Ecto neural progenitor cell (in vitro differentiated cells): ENCODE results near the gene GPD1.
A peak's percentile ranks its signal among the peaks of the same experiment; 100 is the strongest.
"Not testable (repeated sequence)": the region's sequence is repeated elsewhere in the genome, so short reads cannot be mapped to it uniquely, and the experiment has no call there.

ENCODE experiments used
- DNase-seq: peaks from one replicate; pipeline ENCODE4 v3.0.0-alpha.2; 2018; ENCODE audit warnings: low spot score

GPD1 gene

GRCh38 chr12:50073712-50074111 lies 30.1 kb upstream of the GPD1 start:
- no peak for DNase-seq

GRCh38 chr12:50074936-50075807 lies 28.6 kb upstream of the GPD1 start:
- peak; percentile 95 for DNase-seq

DNA sequence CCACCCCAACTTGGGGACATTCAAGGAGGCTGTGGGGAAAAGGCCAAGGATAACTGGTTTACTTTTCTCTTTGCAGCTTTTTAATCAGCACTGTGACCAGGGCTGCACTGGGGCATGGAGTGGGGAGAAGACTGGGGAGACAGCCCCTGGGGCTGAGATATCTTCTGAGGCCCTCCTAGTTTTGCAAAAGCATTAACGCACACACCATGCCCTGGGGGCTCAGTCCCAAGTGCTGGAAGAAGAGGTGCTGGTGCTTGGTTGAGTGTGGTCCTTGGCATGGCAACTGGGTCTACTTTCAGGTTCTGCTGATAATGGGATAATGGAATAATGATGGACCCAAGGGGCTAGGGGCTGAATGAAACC lies 28.0 kb upstream of the GPD1 start:
- DNase-seq = no peak

DNA sequence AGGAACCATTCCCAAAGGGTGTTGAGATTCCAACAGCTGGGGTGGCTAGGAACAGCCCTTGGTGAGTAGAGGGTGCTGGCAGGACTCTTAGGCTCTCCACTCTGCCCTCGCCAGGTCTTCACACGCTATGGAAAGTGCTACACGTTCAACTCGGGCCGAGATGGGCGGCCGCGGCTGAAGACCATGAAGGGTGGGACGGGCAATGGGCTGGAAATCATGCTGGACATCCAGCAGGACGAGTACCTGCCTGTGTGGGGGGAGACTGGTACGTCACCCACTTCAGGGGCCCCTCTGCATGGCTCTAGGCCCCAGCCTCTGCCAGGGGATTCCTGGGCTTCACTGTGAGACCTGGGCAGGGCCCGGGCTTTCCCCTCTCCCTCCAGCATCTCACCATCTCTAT lies 26.7 kb upstream of the GPD1 start:
- DNase-seq = no peak

DNA sequence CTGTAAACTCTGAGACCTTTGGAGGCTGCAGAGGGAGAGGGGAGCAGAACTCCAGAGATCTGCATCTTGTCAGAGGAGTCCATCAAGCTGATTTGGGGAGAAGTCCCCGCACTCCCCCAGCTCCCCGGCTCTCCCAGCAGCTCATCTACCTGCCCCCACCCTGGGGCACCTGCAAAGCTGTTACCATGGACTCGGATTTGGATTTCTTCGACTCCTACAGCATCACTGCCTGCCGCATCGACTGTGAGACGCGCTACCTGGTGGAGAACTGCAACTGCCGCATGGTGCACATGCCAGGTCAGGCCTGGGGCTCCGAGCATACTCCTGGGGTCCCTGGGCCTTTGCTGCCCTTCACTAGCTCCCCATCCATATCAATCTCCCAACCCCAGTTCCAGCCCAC lies 25.5 kb upstream of the GPD1 start:
- no peak for DNase-seq

DNA sequence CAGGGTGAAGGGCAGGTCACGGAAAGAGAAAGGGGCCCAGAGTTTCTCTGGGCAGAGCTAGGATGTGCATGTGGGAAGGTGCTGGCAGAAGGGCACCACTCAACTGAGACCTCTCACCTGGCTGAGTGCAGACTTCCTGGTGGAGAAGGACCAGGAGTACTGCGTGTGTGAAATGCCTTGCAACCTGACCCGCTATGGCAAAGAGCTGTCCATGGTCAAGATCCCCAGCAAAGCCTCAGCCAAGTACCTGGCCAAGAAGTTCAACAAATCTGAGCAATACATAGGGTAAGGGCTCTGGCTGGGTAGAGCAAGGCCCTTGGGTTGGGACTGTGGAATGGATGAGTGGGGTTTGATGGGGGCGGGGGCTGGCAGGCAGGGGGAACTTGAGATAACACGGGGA lies 24.0 kb upstream of the GPD1 start:
- no peak for DNase-seq

DNA sequence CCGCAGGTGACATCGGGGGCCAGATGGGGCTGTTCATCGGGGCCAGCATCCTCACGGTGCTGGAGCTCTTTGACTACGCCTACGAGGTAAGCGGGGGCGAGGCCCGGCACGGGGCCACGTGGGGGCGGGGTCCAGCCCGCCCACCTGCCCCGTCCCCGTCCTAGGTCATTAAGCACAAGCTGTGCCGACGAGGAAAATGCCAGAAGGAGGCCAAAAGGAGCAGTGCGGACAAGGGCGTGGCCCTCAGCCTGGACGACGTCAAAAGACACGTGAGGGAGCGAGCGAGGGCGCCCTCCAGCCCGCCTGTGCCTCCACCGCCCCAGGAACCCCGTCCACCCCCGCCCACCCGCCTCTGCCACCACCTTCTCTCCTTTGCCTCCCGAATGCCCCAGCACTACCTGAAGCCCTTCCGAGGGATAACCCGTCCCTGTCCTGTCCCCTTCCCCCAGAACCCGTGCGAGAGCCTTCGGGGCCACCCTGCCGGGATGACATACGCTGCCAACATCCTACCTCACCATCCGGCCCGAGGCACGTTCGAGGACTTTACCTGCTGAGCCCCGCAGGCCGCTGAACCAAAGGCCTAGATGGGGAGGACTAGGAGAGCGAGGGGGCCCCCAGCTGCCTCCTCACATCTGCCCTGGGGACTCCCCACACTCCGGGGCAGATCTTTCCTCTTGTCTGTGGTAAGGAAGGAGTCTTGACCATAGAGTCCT lies 22.6 kb upstream of the GPD1 start:
- DNase-seq = peak; percentile 55

GRCh38 chr12:50082644-50083043 lies 21.2 kb upstream of the GPD1 start:
- DNase-seq = no peak

DNA sequence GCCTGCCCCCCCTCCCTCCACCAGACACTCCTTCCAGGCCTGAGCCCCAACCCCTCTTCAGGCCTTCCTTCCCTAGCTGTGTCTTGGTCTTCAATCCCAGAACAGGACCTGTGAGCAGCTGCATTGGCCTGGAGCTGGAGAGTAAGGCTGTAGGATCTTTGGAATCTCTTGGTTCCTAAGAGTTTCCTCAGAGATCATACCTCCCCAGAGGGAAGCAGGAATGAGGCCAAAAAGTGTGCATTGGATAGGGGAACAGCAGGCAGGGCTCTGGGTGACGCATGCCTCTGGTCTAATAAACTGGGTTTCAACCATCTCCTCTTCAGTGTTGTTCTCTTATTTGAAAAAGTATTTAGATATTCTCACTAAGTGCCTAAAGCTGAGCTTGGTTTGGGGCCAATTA lies 20.5 kb upstream of the GPD1 start:
- DNase-seq = no peak

GRCh38 chr12:50084409-50084774 lies 19.4 kb upstream of the GPD1 start:
- DNase-seq = not testable (repeated sequence)

DNA sequence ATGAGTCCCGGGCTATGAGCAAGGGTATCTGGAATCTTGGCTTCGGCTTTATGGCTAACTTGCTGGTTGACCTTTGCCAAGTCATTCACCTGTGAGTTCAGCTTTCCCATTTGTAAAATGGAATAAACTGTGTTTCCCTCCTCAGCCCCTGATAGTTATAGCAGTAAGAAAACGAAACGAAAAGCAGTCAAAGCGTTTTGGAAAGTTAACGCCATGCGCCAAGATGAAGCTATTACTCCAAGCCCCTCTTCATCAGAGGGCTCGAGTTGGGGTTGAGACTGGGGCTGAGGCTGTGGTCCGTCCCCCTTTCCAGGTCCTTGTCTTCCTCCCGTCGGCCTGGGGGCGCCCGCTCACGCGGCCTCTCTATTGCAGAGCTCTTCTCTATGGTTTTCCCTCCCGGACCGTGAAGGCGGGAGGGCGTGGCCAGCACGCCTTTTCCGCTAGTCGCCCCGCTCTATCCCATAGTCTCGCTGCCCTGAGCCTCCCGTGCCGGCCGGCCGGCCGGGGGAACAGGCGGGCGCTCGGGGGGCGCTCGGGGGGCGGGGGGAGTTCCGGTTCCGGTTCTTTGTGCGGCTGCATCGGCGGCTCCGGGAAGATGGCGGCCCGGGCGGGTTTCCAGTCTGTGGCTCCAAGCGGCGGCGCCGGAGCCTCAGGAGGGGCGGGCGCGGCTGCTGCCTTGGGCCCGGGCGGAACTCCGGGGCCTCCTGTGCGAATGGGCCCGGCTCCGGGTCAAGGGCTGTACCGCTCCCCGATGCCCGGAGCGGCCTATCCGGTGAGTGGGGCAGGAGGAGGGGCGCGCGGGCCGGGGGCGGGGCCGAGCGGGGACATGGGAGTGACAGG lies 18.8 kb upstream of the GPD1 start, which contains the start of gene SMARCD1:
Gene SMARCD1 (plus strand): TSS at position 568 of the 840 bp plus-strand sequence. CDS start 28 bp downstream, at position 596.
- peak; percentile 99 for DNase-seq

GRCh38 chr12:50085615-50086072 lies 18.2 kb upstream of the GPD1 start:
- no peak for DNase-seq

GRCh38 chr12:50086148-50086547 lies 17.7 kb upstream of the GPD1 start:
- DNase-seq = no peak

- no peak for DNase-seq
Observed at GRCh38 chr12:50087151-50087550, 16.7 kb upstream of the GPD1 start.

DNA sequence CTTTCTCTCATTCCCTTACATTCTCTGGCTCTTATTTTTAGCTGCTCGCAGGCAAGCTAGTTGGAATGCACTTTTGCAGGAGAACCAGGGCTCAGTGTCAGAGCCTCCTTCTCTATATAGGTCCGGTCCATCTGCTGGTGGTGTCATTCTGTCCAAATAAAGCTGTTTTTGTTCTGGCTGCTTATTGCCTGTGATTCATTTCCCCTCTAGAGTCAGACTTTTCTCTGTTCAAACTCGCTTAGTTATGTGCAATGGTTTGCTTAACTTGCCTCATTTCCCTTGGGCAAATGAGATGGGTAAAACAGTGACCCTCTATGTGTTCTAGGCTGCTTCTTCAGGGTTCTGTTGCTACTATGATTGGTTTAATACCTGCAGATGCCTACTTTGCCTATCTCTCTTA lies 15.8 kb upstream of the GPD1 start:
- no peak for DNase-seq

GRCh38 chr12:50088577-50089335 lies 15.1 kb upstream of the GPD1 start:
- DNase-seq = peak; percentile 61

DNA sequence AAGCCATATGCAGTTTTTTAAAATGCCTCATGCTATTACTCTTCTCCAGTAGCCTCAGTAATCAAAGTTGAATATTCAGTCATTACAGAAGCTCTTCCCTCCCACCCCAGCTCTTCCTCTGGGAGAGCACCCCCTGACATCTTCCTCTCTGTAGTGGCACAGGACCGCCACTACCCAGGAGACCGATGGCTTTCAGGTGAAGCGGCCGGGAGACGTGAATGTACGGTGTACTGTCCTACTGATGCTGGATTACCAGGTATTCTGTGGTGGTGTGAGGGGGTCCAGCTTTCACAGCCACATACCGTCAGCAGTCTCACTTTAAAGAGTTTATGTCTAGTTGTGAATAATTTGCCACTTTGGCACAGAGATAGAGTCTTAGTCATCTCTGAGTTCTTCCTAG lies 14.1 kb upstream of the GPD1 start:
- DNase-seq = no peak

DNA sequence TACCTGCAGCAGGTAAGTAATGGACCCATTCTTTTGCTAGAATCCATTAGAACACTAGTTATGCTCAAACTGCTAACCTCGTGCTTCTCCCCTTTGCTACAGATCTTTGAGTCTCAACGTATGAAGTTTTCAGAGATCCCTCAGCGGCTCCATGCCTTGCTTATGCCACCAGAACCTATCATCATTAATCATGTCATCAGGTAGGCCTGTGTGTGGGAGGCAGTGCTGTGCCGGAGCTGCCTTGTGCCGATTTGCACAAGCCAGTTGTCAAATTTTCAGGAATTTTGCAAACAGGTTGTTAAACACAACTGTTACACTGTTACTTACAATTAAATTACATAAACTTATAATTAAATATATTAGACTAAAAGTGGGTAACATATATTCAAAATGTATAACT lies 13.4 kb upstream of the GPD1 start:
- no peak for DNase-seq

DNA sequence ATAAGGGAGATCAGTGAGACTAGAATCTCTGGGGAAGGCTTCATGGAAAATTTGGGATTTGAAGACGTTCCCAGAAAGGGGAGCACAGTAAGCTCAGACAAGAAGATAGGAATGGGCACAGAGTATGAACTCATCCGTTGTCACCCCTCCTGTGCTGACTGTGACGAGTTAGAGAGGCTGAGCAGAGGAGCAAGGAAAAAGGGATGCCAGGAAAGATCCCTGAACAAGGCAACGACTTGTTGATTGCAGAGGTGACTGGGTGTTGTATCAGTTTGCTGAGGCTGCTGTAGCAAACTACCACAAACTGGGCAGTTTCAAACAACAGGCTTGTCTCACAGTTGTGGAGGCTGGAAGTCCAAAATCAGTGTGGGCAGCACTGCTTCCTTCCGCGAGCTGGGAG lies 5.9 kb upstream of the GPD1 start:
- no peak for DNase-seq

DNA sequence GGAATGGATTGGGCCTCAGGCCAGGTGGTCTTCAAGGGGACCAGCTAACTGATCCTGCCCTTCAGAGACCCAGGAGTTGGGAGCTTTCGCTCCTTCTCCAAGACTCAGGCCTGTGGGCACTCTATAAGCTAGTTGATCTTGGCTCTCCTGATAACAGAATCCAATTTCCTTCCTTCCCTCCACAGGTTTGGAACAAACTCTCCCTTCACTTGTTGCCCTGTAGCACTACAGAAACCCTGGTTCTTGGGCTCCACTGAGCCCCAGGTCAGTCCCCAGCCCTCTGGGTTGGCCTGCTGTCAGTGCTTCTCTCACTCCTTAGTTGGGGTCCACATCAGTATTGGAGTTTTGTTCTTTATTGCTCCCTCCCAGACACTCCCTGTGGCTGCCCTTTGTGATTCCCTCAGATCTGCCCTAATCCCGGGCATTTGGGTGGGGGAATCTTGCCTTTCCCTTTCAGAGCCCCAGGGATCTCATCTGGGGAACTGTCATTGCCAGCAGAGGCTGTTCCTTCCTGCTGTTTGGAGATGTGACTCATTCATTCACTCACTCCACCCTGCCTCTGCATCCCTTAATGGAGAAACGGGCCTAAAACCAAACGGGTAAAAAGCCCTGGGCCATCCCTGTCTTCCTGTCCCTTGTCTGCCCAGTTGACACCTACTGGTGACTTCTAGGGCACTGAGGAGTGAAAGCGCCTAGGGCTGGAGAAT lies 4.4 kb upstream of the GPD1 start:
- no peak for DNase-seq

GRCh38 chr12:50100561-50100960 lies 3.2 kb upstream of the GPD1 start:
- DNase-seq = no peak
